Urinary bladder (tissue), 4 donors: ENCODE results near the gene FHAD1. TPM values are rescaled to one million over a fixed set of nuclear protein-coding genes. Genes with fewer than 3 reads are reported as not detected.

Experiments
- DNase-seq: peaks from one replicate; pipeline ENCODE4 v3.0.0-alpha.2; 2015; ENCODE audit errors: extremely low spot score
- H3K27ac ChIP-seq: one replicate; pipeline ENCODE4 v1.5.1; 2013; ENCODE audit warnings: low read depth, mild to moderate bottlenecking, moderate library complexity
- H3K36me3 ChIP-seq: one replicate; pipeline ENCODE4 v1.6.1; 2013; ENCODE audit warnings: mild to moderate bottlenecking, moderate library complexity; ENCODE audit not compliant: insufficient read depth
- H3K4me1 ChIP-seq: one replicate; pipeline ENCODE4 v1.6.1; 2013; ENCODE audit warnings: mild to moderate bottlenecking, moderate library complexity; ENCODE audit not compliant: insufficient read depth
- H3K4me3 ChIP-seq: one replicate; pipeline ENCODE4 v1.5.1; 2013; ENCODE audit warnings: low read depth, low read length
- WGBS: extraction: QIAGEN DNeasy Blood & Tissue Kit; methylation state at CpG from one replicate; pipeline ENCODE4 v1.1.7; 2013; 5-methylcytosine and 5-hydroxymethylcytosine counted together
- polyA plus RNA-seq: library from polyadenylated mRNA; stranded (reverse); fragments of 200-250 nt; gene quantifications from one replicate; pipeline ENCODE4 v1.2.3, GENCODE V29; 2013
- total RNA-seq: library from RNA; depleted of rRNA; stranded (reverse); fragments of >200 nt; gene quantifications from one replicate; pipeline ENCODE4 v1.2.3, GENCODE V29; 2014
- donor health status: healthy with polysubstance abuse.
- donor health status: healthy.

FHAD1 gene
- total and polyA plus RNA-seq, 2 donors, result 0.38 to 2.0 TPM

DNA sequence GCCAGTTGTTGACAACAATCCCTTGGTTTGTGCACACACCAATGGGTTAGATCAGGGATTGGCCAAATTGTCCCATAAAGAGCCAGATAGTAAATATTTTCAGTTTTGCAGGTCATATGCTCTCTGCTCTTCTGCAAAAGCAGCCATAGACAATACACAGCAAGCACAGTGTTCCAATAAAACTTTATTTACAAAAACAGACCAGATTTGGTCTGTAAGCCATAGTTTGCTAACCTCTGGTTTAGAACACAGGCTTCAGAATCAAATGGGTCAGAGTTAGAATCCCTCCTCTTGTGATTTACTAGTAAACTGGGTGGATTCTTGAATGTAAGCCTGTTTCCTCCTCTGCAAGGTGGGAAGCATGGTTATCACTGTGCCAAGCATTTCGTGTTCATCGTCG lies 97.4 kb downstream of the FHAD1 start:
- Histone ChIP-seq H3K4me1 (no peaks in the 10 kb centered on the region), H3K27ac (no peak overlapping the region), H3K4me3 (no peak overlapping the region), H3K36me3 (no peaks in the 10 kb centered on the region)
- DNase-seq, result no peak
- 97% methylated on average over 3 of the region's 3 CpGs for WGBS

DNA sequence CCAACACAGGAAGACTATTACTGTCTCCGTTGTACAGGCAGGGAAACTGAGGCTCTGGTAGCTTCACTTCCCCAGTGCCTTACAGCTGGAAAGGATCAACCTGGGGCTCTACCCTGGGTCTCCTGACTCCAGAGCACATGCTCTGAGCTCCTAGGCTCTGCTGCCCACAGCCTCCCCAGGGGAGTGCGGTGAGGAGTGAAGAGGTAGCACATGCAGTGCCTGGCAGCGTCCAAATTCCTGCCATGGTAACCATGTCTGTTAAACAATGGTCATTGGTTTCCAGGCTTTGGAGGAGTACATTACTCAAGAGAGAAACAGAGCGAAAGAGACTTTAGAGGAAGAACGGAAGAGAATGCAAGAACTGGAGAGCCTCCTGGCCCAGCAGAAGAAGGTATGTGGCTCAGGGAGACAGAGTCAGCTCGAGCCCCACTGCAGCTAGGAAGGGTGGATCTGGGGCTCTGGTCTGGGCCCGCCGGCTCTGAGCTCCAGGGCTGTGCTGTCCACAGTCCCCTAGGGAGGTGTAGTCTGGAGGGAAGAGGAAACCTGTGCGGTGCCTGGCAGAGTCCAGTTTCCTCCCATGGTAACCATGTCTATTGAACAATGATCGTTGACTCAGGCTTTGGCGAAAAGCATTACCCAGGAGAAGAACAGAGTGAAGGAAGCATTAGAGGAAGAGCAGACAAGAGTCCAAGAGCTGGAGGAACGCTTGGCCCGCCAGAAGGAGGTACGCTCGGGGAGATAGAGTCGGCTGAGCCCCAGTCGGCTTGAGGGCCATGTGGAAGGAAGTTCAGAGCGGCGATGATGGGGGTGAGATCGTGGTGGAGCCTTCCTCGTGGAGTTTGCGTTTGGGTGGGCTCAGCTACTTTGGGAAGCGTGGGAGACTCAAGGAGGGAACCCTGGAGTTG lies 98.0 kb downstream of the FHAD1 start:
- no peak for DNase-seq
- H3K27ac ChIP-seq, result no peak overlapping the region

DNA sequence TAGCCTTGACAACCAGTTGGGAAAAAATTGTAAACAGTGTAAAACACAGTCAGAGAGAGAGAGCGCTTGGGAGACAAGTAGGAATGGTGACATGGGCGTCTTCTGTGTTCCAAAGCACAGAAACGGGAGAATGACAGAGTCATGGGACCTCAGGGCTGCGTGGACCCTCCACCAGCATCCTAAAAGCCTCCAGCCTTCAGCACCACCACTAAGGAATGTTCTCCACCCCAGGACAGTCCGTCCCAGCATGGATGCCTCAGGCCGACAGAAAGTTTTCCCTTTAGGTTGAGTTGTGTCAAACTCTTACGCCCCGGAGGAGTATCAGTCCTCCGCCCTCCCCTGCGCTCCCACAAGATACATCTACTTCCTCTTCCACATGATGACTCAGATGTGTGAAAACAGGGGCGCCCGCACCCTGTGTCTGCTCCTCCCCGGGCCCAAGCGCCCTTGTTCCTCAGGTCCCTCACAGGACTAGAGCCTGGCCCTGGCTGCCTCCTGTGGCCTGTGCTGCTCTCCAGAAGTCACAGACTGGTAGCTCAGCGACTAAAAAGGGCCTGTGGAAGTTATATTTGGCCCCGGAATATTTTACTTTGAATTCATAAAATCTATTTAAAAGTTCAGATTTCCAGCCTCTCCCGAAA lies 98.8 kb downstream of the FHAD1 start:
- Histone ChIP-seq H3K4me3 (no peak overlapping the region), H3K36me3 (no peaks in the 10 kb centered on the region), H3K27ac (no peak overlapping the region), H3K4me1 (no peaks in the 10 kb centered on the region)
- 85% methylated on average over 17 of the region's 17 CpGs for WGBS
- no peak for DNase-seq

More for the DNA sequence above, 98.0 kb downstream of the FHAD1 start:
- H3K4me3 ChIP-seq, result no peak overlapping the region
- no peaks in the 10 kb centered on the region for H3K4me1 ChIP-seq
- WGBS, result 91% methylated on average over 23 of the region's 23 CpGs
- H3K36me3 ChIP-seq, result no peaks in the 10 kb centered on the region

DNA sequence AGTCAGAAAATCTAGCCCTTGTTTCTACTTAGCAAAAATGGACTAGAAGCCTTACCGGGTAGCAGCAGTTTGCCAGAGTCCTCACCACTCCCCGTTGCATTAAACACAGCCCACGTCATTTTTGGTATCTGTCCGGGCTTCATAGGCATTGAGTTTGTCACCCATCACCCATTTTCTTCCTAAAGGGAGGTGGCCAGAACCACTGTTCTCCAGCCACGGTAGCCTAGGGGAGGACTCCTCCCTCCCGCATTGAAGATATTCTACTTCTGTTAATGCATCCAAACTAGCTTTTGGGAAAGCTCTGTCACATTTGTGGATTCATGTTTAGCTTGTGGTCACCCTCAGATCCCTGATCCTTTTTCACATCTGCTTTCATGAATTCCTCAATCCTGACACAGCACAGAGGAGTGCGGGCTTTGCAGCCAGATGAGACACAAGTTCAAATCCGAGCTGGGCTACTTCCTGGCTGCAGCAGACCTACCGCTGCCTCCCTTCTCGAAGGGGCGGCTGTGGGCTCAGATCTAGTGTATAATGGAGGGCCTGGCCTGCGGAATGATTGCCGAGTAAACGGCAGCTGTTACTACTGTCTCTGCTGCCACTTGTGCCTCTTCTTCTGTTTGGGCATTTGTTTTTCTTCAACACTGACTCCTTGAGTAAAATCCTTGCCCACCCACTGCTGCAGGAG lies 99.5 kb downstream of the FHAD1 start:
- no peak for DNase-seq
- Histone ChIP-seq H3K36me3 (no peaks in the 10 kb centered on the region), H3K27ac (no peak overlapping the region), H3K4me3 (no peak overlapping the region), H3K4me1 (no peaks in the 10 kb centered on the region)
- 84% methylated on average over 14 of the region's 14 CpGs for WGBS

DNA sequence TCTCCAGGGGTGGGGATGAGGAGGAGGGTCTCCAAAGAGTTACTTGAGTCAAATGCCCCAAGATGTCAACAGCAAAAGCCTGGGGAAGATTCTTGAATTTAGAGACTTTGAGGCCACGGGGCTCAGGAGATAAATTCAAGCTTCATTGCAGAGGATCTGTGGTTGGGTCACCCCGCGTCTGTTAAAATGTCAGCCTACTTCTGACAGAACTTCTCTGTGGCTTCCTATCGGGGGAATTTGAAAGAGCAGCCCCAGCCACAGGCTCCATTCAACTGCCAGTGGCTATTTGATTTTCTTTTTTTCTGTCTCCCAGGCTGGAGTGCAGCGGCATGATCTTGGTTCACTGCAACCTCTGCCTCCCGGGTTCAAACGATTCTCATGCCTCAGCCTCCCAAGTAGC lies 100.2 kb downstream of the FHAD1 start:
- H3K27ac ChIP-seq, result no peak overlapping the region
- no peak for DNase-seq
- no peaks in the 10 kb centered on the region for H3K4me1 ChIP-seq
- 91% methylated on average over 7 of the region's 7 CpGs for WGBS
- H3K4me3 ChIP-seq, result no peak overlapping the region
- no peaks in the 10 kb centered on the region for H3K36me3 ChIP-seq

DNA sequence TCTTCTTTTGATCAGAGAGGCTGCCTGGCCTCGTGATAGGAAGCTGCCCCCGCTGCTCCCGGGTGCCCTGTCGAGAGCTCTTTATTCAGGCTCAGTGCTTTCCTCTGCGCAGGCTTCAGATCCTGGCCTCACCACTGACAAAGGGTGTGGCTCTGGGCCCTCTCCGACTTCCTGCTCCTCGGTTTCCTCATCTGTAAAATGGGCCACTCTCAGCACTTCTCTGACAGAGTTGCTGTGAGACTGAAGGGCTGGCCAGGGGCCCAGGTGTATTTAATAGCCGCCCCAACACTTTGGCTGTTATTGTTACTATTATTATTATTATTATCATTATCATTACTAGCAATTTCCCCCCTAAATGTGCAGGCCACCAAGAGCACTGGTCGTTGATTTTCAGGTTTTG lies 101.6 kb downstream of the FHAD1 start:
- Histone ChIP-seq H3K27ac (no peak overlapping the region), H3K4me3 (no peak overlapping the region), H3K4me1 (no peaks in the 10 kb centered on the region), H3K36me3 (no peaks in the 10 kb centered on the region)
- no peak for DNase-seq
- 96% methylated on average over 9 of the region's 9 CpGs for WGBS

DNA sequence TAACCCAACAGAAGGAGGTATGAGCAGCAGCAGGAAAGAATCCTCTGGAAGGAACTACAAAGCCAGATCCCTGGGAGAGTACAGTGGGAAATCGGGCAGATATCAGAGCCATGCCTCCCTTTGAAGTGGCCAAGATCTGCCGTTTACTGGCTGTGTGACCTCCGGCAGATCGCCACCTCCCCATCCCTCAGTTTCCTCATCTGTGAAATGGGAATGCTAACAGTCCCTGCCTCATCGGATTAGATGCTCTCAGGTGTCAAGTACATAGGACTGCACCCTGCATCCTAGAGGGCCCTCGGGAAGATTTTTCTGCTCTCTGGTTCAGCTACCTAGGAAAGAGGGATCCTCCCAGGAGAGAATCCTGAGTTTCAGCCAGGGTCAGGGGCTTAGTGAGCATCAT lies 102.1 kb downstream of the FHAD1 start:
- no peak for DNase-seq
- H3K4me3 ChIP-seq, result no peak overlapping the region
- 98% methylated on average over 6 of the region's 6 CpGs for WGBS
- no peaks in the 10 kb centered on the region for H3K4me1 ChIP-seq
- H3K36me3 ChIP-seq, result no peaks in the 10 kb centered on the region
- H3K27ac ChIP-seq, result no peak overlapping the region

DNA sequence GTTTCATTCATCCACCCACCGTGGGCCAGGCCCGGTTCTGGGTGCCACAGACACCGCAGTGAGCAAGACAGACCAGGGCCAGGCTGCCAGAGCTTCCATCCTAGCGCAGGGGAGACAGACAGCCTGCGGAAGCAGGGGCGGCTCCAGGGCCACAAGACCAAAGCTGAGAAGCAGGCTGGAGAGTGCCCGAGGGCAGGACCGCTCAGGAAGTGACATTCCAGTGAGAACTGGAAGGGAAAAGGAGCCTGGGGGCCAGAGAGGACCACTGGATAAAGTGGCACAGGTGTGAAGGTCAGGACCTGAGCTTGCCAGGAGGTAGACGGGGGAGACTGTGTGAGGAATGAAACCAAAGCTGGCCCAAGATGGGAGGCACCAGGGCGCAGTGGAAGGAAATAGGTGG lies 103.1 kb downstream of the FHAD1 start:
- no peak for DNase-seq

DNA sequence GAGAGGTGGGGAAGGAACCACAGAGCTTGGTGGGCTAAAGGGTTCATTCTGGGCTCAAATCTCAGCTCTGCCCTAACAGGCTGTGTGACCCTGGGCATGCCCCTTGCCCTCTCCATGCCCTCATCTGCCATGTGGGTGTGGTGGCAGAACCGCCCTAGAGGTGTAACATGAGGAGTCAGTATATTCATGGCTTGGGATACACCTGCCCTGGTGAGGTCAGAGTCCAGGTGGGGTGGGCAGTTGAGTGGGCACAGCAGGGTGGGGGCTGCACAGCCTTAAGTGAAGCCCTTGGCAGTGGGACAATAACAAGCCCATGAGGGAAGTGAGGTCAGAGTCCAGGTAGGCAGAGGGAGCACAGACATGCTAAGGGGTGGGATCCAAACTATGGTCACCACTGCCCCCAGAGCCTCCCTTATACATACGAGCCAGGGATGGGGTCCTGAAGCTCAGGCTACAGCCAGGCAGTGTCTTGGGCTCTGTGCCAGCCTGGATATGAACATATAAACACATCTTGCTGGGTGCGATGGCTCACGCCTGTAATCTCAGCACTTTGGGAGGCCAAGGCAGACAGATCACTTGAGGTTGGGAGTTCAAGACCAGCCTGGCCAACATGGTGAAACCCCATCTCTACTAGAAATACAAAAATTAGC lies 103.7 kb downstream of the FHAD1 start:
- H3K27ac ChIP-seq, result no peak overlapping the region
- no peak overlapping the region for H3K4me3 ChIP-seq
- H3K4me1 ChIP-seq, result no peaks in the 10 kb centered on the region
- H3K36me3 ChIP-seq, result no peaks in the 10 kb centered on the region
- no peak for DNase-seq
- 76% methylated on average over 4 of the region's 4 CpGs for WGBS

More for the DNA sequence above, 103.1 kb downstream of the FHAD1 start:
- no peaks in the 10 kb centered on the region for H3K36me3 ChIP-seq
- no peaks in the 10 kb centered on the region for H3K4me1 ChIP-seq
- WGBS, result 93% methylated on average over 10 of the region's 10 CpGs
- H3K27ac ChIP-seq, result no peak overlapping the region
- no peak overlapping the region for H3K4me3 ChIP-seq

DNA sequence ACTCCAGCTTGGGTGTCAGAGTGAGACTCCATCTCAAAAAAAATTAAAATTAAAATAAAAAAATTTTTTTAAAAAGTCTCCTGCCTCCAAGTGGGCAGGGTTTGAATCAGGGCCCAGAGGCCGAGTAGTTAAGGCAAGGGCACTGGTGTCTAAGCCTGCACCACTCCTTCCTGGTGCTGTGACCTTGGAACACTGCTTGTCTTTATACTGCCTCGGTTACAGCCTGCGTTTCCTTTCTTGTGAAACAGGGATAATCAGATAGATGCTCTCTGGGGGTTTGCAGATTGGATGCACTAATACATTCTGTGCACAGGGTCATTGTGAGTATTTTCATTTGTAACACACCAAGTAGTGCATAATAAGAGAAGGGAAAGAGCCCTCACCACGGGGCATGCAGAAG lies 104.3 kb downstream of the FHAD1 start:
- no peaks in the 10 kb centered on the region for H3K4me1 ChIP-seq
- no peak for DNase-seq
- 76% methylated on average over 4 of the region's 4 CpGs for WGBS
- H3K27ac ChIP-seq, result no peak overlapping the region
- no peaks in the 10 kb centered on the region for H3K36me3 ChIP-seq
- no peak overlapping the region for H3K4me3 ChIP-seq

DNA sequence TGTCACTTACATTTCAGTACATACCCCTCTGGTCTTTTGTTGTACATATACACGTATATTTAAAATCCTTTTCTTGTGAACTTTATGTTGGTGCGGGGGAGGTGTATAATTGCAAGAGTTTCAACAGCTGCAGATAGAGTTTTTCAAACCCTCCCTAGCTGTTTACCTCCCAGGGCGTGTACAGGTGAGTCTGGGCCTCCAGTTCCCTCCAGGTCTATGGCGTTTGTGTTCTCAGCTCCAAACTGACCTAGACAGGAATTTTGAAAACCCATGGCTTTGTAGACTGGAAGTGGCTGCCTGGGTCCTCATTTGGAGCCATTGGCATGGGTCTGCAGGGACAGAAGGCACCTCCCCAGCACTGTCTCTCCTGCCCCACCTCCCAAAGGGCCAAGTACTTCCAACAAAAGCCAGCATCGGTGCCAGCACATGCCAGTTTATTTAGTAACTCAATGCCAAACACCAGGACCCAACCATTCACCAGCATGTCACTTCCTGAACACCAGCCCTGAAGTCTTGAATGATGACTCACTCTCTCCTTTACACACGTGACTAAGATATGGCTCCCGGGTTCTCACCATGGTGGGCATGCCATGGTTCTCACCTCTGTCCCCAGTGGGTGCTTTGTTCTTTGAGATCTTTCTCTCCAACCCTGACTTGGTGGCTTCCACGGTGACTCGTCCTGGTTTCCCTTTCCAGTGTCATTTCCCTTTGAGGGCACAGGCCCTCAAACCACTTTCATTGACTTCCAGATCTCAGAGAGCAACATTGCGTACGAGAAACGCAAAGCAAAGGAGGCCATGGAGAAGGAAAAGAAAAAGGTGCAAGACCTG lies 105.3 kb downstream of the FHAD1 start:
- H3K27ac ChIP-seq, result no peak overlapping the region
- H3K4me3 ChIP-seq, result no peak overlapping the region
- no peaks in the 10 kb centered on the region for H3K36me3 ChIP-seq
- H3K4me1 ChIP-seq, result no peaks in the 10 kb centered on the region
- WGBS, result 82% methylated on average over 12 of the region's 12 CpGs
- no peak for DNase-seq

DNA sequence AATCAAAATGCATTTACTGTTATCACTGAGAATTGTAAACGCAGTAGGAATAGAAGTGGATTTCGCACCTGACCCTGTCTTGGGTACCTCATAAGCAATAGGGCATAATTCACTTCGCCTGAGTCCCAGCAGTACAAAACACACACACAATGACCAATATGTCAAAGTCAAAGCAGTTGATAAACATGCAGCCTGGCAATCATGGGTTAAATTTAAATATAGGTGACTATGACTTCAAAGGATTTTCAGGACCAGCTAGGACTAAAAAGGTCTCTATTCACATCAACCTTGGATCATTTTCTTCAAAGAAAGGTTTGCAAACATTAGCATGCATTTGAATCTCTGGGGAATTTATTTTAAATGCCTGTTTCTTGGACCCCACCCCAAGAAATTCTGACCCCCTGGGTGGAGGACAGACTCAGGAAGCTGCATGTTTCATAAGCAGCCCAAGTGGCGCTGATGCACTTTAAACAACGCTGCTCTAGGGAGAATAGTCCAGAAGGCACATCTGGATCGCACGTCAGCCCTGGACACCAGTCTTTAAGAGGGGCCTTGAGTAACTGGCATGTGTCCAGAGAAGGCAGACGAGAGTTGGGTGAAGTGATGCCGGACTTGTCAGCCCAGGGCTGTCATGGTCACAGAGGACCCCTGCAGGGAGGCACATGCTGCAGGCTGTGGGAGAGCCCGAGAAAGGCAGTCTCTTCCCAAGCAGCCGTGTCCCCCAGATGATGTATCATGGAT lies 107.0 kb downstream of the FHAD1 start:
- DNase-seq, result no peak

More for the DNA sequence above, 107.0 kb downstream of the FHAD1 start:
- Histone ChIP-seq H3K36me3 (no peaks in the 10 kb centered on the region), H3K4me1 (no peaks in the 10 kb centered on the region), H3K27ac (no peak overlapping the region), H3K4me3 (no peak overlapping the region)
- 73% methylated on average over 11 of the region's 11 CpGs for WGBS
